HepG2 (cell line): ENCODE results near the gene MRPL51. TPM values are rescaled to one million over a fixed set of nuclear protein-coding genes. Genes with fewer than 3 reads are reported as not detected.

Source experiments
- ATF3 ChIP-seq: sonication (generic); formaldehyde crosslinking; IDR thresholded peaks from 2 replicates; pipeline ENCODE4 v1.4.0; 2020; ENCODE audit warnings: missing genetic modification reagents
- ELF4 ChIP-seq: sonication (generic); formaldehyde crosslinking; IDR thresholded peaks from 2 replicates; pipeline ENCODE4 v1.5.0; 2020; ENCODE audit warnings: missing genetic modification reagents, mild to moderate bottlenecking, moderate library complexity, borderline replicate concordance
- HES4 ChIP-seq: sonication (generic); formaldehyde crosslinking; IDR thresholded peaks from 2 replicates; pipeline ENCODE4 v1.9.0; 2021; ENCODE audit warnings: mild to moderate bottlenecking, missing genetic modification reagents, borderline replicate concordance
- ISX ChIP-seq: sonication (generic); formaldehyde crosslinking; conservative IDR thresholded peaks from 2 replicates; pipeline ENCODE4 v1.5.0; 2020; ENCODE audit warnings: missing genetic modification reagents
- LCORL ChIP-seq, 2 experiments: fragments of 450-650 bp in 1 of 2; sonication (generic) in 1 of 2; formaldehyde crosslinking in 1 of 2; IDR thresholded peaks; 2 replicates each; pipeline versions ENCODE4 v1.5.0 to v1.6.1; 2017 to 2020; ENCODE audit warnings: antibody characterized with exemption in 1 of 2, missing genetic modification reagents in 1 of 2
- NCOA5 ChIP-seq: sonication (generic); formaldehyde crosslinking; IDR thresholded peaks from 2 replicates; pipeline ENCODE4 v1.4.0; 2020; ENCODE audit warnings: missing genetic modification reagents
- NONO ChIP-seq, 2 experiments: fragments of 450-650 bp in 1 of 2; sonication (generic) in 1 of 2; formaldehyde crosslinking in 1 of 2; IDR thresholded peaks in 1 of 2; conservative IDR thresholded peaks in 1 of 2; 2 replicates each; pipeline versions ENCODE4 v1.6.1 to v1.8.0; 2017 to 2022; ENCODE audit warnings: mild to moderate bottlenecking in 1 of 2, missing genetic modification reagents in 1 of 2, moderate library complexity in 1 of 2
- PAXIP1 ChIP-seq: sonication (generic); formaldehyde crosslinking; conservative IDR thresholded peaks from 2 replicates; pipeline ENCODE4 v1.4.0; 2020; ENCODE audit warnings: mild to moderate bottlenecking, missing genetic modification reagents, moderate library complexity
- RNF2 ChIP-seq: fragments of 450-650 bp; conservative IDR thresholded peaks from 2 replicates; pipeline ENCODE4 v1.6.1; 2016; ENCODE audit warnings: low read depth
- SNAPC5 ChIP-seq: sonication (generic); formaldehyde crosslinking; IDR thresholded peaks from 2 replicates; pipeline ENCODE4 v1.8.1; 2023; ENCODE audit warnings: mild to moderate bottlenecking, missing genetic modification reagents, borderline replicate concordance
- SP2 ChIP-seq: sonication (generic); formaldehyde crosslinking; IDR thresholded peaks from 2 replicates; pipeline ENCODE4 v1.5.1; 2020; ENCODE audit warnings: mild to moderate bottlenecking, missing genetic modification reagents
- ZBTB21 ChIP-seq: sonication (generic); formaldehyde crosslinking; IDR thresholded peaks from 2 replicates; pipeline ENCODE4 v1.4.0; 2020; ENCODE audit warnings: missing genetic modification reagents
- ZFP36L2 ChIP-seq: sonication (generic); formaldehyde crosslinking; IDR thresholded peaks from 2 replicates; pipeline ENCODE4 v1.4.0; 2020; ENCODE audit warnings: missing genetic modification reagents
- ZGPAT ChIP-seq: IDR thresholded peaks from 2 replicates; pipeline ENCODE4 v1.6.1; 2016; ENCODE audit warnings: mild to moderate bottlenecking
- ZNF362 ChIP-seq: sonication (generic); formaldehyde crosslinking; IDR thresholded peaks from 2 replicates; pipeline ENCODE4 v1.4.0; 2020; ENCODE audit warnings: missing genetic modification reagents, mild to moderate bottlenecking, borderline replicate concordance
- ZNF513 ChIP-seq: sonication (generic); formaldehyde crosslinking; conservative IDR thresholded peaks from 2 replicates; pipeline ENCODE4 v1.5.0; 2020; ENCODE audit warnings: missing genetic modification reagents
- ZUFSP ChIP-seq: sonication (generic); formaldehyde crosslinking; IDR thresholded peaks from 2 replicates; pipeline ENCODE4 v1.9.0; 2021; ENCODE audit warnings: missing genetic modification reagents, mild to moderate bottlenecking, borderline replicate concordance
- polyA plus RNA-seq, 8 experiments: library from polyadenylated mRNA; depleted of rRNA in 3 of 8; stranded (reverse) in 7 of 8; unstranded in 1 of 8; fragments of >200 nt; fragmentation: Illumina TruSeq in 4 of 8; extraction: Trizol in 4 of 8; gene quantifications; 2 replicates each; pipeline versions ENCODE4 v1.2.1 to v1.2.3, GENCODE V29; 2011 to 2016; ENCODE audit warnings: low read depth in 4 of 8, missing spikeins in 1 of 8, mixed read lengths in 1 of 8; ENCODE audit not compliant: insufficient read depth in 1 of 8
- total RNA-seq, 5 experiments: library from RNA; depleted of rRNA; stranded (reverse); fragments of >200 nt; fragmentation: Illumina TruSeq; extraction: Trizol; gene quantifications; 2 replicates each; pipeline ENCODE4 v1.2.3, GENCODE V29; 2016; ENCODE audit warnings: low read depth in 1 of 5

The MRPL51 gene
- total and polyA plus RNA-seq, 2 of the 13 experiments (the other 11 are each of a cell fraction or from before 2014, with no cell fraction given): 64.8 to 278 TPM

GRCh38 chr12:6533923-6534694, 41.0 kb upstream of the MRPL51 start, which contains the start of gene GAPDH (continued):
- no peak for TF ChIP-seq ZUFSP (CRISPR knock-in tag)
- no peak for TF ChIP-seq NONO (IDR thresholded peaks at IDR 0.05)
- TF ChIP-seq NONO (CRISPR knock-in tag; conservative IDR thresholded peaks at IDR 0.05): peak; percentile 79
- 0 out of 2 replicates have a peak, but pooled peaks have one; percentile 59 for TF ChIP-seq ATF3 (CRISPR knock-in tag)
- 0 out of 2 replicates have a peak, but pooled peaks have one; percentile 57 for TF ChIP-seq HES4 (CRISPR knock-in tag)
- TF ChIP-seq ZFP36L2 (CRISPR knock-in tag): peak; percentile 94
- no peak for TF ChIP-seq LCORL (IDR thresholded peaks at IDR 0.05)
- peak; percentile 77 for TF ChIP-seq LCORL (CRISPR knock-in tag; IDR thresholded peaks at IDR 0.05)
- TF ChIP-seq ZBTB21 (CRISPR knock-in tag): no peak; the same call in 1 of the 2 replicates
- peak; percentile 91; the same call in 1 of the 2 replicates for TF ChIP-seq ISX (CRISPR knock-in tag)
- TF ChIP-seq ELF4 (CRISPR knock-in tag): 0 out of 2 replicates have a peak, but pooled peaks have one; percentile 65
- no peak; the same call in none of the 2 replicates for TF ChIP-seq SP2
- TF ChIP-seq ZNF362 (CRISPR knock-in tag): peak; percentile 100
- 0 out of 2 replicates have a peak, but pooled peaks have one; percentile 45 for TF ChIP-seq ZNF513
- no peak for TF ChIP-seq SNAPC5 (CRISPR knock-in tag)
- peak; percentile 46; the same call in 1 of the 2 replicates for TF ChIP-seq PAXIP1
- peak; percentile 82 for TF ChIP-seq ZGPAT (CRISPR knock-in tag)
- TF ChIP-seq RNF2: peak; percentile 70; the same call in 1 of the 2 replicates
- no peak for TF ChIP-seq NCOA5 (CRISPR knock-in tag)
